GM20431 (cell line): ENCODE data around the gene SMC3.
"Not testable (repeated sequence)": the region's sequence is repeated elsewhere in the genome, so short reads cannot be mapped to it uniquely, and the experiment has no call there.

Experiments used
- in situ Hi-C: fragments of 300-500 bp; cut with MseI, MboI; formaldehyde crosslinking; loops from one replicate; pipeline ENCODE4 v1.15.0; 2020; ENCODE audit warnings: low sequenced_read_pairs; ENCODE audit not compliant: unreplicated experiment

The SMC3 gene

DNA sequence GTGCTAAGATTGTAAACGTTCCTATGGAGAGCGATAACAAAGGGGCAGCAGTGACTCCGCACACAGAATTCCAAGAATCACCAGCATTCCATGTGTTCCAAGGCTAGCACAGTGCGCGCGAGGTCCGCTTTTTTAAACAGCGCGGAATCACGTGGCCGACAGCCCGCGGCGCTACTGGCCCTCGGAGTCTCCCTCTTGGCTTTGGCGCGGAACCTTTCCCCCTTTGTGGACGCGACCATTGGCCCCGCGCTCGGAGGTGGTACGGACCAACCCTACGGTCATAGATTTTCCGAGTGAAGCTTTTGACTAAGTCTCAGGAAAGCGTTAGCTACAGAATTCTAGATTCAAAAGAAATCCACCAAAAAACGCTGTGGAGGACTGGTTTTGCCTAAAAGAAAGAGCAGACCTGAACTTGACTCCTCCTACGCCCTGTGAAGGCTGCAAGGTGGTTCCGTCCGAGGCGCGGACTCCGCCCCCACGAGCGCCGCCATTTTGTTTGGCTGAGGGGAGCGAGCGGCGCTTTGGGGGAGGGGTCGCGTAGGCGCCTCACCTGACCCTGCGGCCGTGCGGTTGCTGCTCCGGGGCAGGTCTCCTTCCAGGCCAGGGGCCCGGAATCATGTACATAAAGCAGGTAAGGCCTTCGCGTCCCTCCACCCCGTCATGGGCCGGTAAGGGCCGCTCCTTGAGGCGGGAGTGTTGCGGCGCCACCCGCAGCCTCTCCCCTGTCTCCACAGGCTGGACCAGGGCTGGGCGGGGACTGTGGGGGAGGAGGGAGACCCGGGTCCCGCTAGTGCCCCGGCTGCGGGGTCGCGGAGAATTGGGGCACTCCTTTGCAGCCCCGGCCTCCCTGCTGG, at the start of gene SMC3:
Gene SMC3 (plus strand): TSS at position 495 of the 854 bp plus-strand sequence. CDS start 122 bp downstream, at position 617.
- in situ Hi-C loops = no loop called here

DNA sequence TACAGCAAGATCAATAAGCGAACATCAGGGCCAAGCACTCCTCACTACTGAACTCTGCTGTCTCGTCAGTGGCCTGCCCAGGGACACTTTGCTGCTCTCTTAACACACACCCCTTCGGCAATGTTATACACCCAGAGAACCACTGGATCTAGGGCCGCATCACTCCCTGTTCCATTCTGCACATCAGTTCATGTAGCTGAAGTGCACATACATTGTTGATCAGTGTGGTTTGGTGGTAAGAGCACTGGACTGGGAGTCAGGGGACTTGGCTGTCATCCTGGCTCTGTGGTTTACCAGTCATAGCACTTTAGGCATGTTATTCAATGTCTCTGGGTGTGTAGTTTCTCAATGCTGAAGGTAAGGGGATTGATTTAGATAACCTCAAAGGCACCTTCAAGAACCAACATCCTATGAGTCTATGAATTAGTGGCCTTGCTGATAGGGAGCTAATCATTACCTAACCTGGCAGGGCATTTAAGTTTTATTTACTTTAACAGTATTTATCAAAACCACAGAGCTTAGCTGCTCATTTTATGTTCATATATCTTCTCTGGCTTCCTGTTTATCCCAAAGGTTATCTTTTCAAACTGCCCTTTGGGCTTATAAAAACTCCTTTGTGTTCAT, 45.0 kb upstream of the SMC3 start:
- in situ Hi-C loops = no loop called here

DNA sequence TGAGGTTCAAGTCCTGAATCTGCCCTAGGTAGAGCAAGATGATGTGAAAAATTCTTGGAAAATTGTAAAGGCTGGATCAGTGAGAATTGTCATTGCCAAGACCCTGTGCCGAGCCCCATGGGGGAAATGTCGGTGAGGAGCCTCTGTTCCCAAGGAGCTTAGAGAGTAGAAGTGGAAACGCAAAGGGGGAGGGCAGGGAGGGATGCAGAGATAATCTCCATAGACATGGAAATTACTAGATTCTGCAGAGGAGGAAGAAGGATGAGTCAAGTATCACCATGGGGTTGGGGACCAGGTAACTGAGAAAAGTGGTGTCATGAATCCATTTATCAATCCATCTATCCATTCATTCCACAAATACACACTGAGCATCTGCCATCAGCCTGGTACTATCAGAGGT, 43.8 kb upstream of the SMC3 start:
- in situ Hi-C loops = no loop called here

DNA sequence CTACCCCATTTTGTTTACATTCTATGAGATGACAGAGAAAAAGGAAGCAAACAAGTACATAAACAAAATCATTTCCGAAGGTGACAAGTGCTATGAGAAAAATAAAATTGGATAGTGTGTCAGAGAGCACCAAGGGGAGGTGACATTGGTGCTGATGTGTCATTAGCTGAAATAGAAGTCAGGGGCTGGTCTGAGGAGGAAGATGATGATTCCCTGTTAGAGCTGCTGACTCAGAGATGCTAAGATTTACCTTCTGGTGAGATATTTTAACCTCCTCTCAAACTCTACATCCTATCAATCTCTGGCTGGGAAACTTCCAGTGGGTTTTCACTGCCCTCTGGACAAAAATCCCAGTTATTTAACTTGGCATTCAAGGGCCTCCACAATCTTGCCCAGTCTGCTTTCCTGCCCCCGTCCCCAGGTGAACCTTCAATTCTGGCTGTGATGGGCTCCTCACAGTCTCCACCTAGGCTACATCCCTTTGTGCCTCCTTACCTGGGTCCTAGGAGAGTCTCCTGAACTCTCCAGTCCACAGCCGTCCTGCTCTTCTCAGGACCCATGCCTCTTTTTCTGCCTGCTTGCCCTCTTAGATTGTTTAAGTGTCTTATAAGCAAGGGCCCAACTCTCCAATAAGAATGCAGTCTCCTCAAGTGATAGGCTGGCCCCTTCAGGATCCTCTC, 43.2 kb upstream of the SMC3 start:
- in situ Hi-C loops = no loop called here

DNA sequence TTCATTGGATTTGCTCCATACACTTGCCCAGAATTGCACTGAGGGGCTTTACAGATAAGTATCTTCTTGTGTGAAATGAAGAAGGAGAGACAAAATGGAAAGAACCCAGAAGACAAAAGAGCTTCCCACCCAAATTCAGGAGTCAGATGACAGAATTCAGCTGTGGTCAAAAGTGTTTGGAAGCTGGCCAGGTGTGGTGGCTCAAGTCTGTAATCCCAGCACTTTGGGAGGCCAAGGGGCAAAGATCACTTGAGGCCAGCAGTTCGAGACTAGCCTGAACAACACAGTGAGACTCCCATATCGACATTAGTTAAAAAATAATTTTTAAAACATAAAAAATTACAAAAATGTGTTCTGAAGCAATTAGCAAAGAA, 42.6 kb upstream of the SMC3 start:
- in situ Hi-C loops = no loop called here

DNA sequence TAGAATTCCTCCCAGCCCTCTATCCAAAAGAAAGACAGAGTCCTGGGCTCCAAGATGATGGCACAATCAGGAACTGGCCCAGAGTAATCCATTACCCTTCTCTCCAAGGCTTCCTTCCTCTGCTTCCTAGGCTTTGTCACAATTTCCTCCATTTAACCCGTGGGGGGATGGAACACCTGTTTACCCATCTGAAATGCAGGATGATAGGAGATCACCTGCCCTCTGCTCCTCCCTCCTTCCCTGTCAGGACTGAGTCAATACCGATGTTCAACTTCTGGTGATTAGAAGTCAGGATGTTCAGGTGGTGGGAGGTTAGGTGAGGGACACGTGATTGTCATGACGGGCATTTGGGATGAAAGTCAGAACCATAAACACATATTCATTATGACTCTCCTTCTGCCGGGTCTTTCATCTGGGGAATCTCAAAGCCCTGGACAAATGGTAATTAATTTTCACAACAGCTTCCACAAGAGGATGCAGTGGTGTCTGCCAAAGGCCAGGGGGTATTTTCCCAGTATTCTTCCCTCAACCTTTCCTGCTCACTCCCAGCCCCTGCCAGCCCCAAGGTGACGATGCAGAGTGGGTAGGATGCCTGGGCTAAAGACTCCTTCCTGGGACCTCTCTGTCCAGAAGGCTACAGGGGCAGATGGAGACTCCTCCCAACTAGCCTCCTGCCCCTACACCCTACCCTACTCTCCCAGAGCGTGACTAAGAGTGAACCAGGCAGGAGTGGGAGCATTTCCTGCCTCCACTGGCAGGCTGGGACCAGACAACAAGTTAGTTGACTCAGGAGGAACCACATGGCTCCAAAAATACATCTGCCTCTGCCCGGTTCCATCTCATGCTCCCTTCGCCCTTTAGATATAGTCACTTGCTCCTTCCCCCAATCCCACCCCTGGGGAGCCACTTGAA, 41.9 kb upstream of the SMC3 start:
- in situ Hi-C loops = no loop called here

DNA sequence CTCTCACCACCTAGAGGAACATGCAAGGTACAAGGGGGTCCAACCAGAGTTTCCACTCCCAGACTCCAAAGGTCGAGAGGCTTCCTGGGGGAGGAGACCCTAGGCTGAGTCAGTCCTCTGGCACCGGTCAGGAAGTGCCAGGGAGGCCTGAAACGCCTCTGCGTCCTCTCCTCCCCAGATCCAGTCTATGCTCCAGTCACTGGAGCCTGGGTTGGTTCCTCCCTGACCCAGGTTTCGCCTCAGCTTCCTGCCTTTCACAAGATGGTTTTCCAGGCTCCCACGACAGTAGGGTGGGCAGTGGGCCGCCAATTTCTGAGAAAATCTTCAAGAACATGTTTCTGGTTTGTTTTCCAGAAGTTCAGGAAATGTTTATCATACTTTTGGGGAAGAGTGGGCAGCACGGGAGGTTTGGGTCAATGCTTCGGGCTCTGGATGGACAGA, 39.7 kb upstream of the SMC3 start:
- in situ Hi-C loops = no loop called here

DNA sequence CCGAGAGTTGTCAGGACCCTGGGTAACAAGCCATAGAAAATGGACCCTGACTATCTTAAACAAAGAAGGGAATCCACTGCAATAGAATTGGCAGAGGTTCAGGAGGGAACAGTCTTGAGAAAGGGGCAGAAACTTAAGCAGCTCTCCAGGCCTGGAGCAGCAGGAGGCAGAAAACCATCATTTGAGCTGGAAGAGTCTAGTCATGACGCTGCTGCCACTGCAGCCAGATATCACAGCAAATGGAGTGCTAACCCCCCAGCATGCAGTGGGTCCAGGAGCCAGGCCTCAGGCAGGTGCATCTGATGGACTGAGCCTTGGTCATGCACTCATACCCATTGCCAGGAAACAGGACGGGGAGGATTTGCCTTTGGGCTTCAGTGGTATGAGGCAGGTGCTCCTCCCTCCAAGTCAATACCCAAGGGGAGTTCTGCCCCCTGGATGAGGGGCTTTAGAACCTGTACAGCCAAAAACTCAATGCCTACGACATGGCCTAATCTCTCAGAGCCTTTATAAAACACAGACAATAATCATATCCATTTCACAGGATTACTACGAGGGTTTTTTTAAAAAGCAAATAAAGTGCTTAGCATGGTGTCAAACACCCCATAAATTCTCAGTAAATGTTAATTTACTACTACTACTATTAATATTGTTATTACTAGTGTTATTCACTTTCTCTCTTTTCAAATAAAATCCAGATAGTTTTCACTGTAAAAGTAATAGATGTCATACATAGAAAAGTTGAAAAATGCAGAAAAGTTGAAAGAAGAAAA, 39.1 kb upstream of the SMC3 start:
- in situ Hi-C loops = no loop called here

DNA sequence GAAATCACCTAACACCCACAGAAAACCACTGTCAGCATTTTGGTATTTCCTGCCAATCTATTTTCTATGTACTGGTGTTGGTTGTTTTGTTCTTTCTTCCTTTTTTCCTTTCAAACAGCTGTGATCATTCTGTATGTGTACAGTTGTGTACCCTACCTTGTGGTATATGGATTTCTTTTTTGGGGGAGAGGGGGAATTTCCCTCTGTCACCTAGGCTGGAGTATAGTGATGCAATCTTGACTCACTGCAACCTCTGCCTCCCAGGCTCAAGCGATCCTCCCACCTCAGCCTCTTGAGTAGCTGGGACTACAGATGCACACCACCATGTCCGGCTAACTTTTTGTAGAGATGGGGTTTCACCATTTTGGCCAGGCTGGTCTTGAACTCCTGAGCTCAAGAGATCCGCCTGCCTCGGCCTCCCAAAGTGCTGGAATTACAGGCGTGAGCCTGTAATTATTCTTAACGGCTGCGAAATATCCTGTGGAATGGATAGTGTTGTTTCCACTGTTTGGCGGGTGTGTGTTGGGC, 38.4 kb upstream of the SMC3 start:
- in situ Hi-C loops = not testable (repeated sequence)

DNA sequence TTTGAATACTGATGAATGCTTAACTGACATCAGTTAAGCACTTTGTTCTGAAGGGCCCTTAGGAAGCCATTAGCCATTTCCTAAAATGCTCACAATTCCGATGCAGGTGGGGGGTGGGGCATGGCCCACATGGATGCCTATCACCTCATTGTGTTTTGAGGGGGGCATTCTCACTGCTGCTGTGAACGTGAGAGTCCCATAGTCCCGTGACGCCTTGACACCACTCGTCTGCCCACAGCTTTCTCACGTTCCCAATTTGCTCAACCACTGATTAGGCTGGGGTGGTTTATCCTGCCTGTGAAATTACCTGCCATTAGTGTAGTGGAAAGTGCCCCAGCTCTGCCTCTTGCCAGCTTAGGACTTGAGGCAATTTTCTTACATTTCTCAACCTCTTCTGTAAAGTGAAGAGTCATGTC, 37.9 kb upstream of the SMC3 start:
- in situ Hi-C loops = no loop called here

DNA sequence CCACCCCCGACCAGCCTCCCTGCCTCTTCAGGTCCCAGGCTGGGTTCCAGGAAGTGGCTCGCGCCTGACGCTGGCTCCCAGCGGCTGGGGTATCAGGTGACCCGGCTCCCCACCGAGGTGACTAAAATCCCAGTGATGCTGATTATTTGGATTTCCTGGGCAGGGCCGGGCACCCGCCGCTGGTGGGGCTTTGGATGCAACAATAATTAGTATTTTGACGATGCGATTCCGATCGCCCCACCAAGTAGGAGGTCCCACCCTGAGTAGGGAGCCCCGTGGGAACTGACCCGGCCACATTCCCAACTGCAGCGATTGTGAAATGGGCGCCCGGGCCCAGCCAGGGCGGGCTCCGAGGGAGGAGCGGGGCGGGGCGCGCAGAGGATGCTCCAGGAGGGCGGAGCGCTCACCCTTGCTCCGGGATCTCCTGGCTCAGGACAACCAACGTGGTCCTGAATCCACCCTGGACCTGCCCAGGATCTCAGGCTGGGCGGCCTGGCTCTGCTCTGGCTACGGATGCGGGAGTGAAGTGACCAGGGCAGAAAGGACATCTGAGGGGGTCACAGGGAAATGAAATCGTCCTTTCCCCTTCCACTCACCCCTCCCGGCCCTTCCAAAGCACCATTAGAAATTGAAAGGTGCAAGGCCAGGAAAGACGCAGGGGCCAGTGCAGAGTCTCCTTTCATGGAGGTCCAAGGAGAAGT, 37.2 kb upstream of the SMC3 start:
- in situ Hi-C loops = no loop called here

DNA sequence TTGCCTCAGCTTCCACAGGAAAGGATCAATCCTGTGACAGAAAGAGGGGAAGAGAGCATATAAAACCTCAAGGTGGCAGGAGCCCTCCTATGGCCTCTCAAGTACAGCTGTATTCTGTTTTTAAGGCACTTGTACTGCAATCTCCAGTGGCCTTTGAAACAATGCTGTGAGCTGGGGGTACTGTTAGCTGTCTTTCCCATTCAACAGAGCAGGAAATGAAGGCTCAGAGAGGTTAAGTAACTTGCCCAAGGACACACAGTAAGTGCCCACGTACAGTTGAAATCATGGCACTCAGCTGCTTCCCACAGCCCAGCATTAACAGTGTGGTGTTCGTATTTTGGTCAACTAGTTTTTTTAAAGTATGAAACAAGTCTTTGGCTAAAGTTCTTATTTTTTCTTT, 35.8 kb upstream of the SMC3 start:
- in situ Hi-C loops = no loop called here

DNA sequence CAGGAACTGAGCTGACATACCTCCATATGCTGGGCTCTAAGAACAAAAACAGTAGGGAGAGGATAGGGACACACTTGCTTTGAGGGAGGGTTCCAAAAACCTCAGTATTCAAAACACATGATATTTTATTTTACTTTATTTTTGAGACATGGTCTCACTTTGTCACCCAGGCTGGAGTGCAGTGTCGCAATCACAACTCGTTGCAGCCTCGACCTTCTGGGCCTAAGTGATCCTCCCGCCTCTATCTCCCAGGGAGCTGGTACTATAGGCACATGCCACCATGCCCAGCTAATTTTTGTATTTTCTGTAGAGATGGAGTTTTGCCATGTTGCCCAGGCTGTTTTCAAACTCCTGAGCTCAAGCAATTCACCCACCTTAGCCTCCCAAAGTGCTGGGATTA, 34.9 kb upstream of the SMC3 start:
- in situ Hi-C loops = not testable (repeated sequence)

DNA sequence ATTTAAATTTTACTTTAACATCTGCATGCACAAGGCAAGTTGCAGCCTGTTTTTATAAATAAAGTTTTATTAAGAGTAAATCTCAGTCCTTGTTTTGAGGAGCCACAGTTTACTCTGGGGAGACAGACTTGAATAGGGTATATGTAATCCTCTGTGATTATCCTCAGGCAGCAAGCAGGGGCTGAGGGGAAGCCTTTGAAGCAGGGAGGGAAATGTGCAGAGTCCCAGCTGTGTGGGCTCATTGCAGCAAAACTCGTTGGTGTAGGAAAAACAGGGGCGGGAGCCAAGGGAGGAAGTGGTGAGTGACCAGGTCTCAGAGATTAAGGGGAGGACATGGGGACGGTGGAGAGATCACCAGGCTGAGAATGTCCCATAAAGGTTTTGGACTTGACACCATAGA, 34.3 kb upstream of the SMC3 start:
- in situ Hi-C loops = no loop called here

DNA sequence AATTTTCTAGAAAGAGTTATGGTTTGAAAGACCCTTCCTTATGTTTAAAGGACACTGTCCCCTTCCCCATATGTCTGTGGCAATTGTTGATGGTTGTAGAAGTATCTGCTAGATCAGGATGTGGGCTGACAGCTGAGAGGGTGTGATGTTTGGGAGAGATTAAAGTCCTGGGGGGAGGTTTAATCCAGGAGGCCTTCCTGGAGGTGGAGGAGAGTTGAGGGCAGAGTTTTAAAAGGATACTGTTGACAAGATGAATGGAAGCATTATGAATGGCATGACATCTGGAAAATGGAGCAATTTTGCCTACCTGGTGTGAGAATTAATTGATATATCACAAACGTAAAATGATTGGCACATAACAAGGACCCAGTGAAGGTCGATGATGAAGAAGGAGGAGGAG, 32.9 kb upstream of the SMC3 start:
- in situ Hi-C loops = no loop called here

DNA sequence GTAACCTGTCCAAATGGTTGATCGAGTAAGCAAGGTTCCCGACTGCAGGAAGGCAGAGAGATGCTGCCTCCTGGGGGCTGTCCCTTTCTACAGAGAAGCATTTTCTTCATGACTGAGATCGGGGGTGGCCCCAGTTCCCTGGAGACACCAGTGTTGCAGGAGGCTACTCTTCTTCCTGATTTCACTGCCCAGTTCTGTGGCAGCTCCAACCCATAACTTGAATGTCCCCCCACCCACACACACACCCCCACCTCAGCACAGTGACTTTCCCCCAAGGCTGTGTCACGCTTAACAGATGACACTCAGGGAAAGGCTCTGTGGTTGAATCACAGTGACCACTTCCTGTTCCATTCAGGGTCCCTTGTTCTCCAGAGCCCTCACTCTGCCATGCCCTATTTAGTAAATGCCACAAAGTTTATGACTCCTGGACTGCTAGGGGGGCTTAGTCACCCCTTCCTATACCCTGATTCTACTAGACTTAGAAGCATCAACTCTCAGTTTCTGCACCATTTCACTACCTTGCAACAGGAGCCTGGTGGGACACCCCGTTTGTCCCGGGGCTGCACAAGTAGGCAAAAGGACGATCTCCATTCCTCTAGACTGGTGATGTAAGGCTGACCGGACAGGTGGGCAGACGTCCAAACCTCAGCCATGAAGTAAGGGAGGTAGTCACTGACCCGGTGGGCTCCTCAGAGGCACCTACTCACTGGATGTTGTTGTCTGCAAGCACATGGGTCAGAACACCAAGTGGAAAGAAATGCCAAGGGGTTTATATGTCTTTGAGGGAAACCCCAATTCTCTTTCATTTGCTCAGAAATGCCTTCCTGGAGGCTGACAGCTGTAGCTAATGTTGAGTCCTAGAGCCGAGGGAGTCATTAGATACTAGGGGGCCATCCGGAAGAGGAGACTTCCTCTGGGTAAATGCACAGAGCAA, 31.3 kb upstream of the SMC3 start:
- in situ Hi-C loops = no loop called here

DNA sequence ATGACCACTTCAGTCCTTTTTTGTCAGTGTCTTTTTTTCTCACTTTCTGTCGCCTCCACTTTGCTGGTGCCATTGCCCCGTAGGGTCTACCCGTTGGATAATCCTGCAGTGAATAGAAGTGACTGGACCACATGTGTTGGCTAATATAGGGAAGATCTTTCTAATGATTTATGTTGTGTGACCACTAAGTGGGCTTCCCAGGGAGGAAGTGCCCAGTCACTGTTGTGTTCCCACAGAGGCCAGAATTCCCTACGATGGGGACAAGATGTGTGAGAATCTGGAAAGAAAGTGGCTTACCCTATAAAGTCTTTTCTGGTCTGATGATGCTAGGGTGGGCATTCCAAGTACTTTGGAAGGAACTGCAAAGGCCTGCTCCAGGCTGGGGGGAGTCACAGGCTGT, 28.4 kb upstream of the SMC3 start:
- in situ Hi-C loops = no loop called here
